GM23338 (cell line): ENCODE measurements around the gene ILKAP. TPM values are rescaled to one million over a fixed set of nuclear protein-coding genes. Genes with fewer than 3 reads are reported as not detected.

Experiments
- ATAC-seq: fragments of 200-7000 bp; cut with Tn5 transposase; 3 replicates; pipeline ENCODE4 v1.9.1; 2020
- DNase-seq: peaks from one replicate; pipeline ENCODE4 v3.0.0-alpha.2; 2015; ENCODE audit warnings: low spot score
- H2AFZ ChIP-seq: fragments of 200-600 bp; sonication (generic); 2 replicates; pipeline ENCODE4 v1.8.0; 2016; ENCODE audit warnings: antibody characterized with exemption, mild to moderate bottlenecking, moderate library complexity
- H3F3A ChIP-seq: fragments of 200-600 bp; sonication (generic); replicated peaks from 2 replicates; pipeline ENCODE4 v1.8.0; 2017; ENCODE audit warnings: antibody characterized with exemption, mixed run types, low read depth
- H3K27ac ChIP-seq: fragments of 200-600 bp; sonication (generic); 2 replicates; pipeline ENCODE4 v1.6.1; 2016; ENCODE audit warnings: low read depth
- H3K27me3 ChIP-seq: fragments of 200-600 bp; sonication (generic); 2 replicates; pipeline ENCODE4 v1.8.0; 2016; ENCODE audit warnings: mild to moderate bottlenecking, mixed run types, moderate library complexity; ENCODE audit not compliant: insufficient read depth
- H3K36me3 ChIP-seq: fragments of 200-600 bp; sonication (generic); 2 replicates; pipeline ENCODE4 v1.8.0; 2016; ENCODE audit warnings: mild to moderate bottlenecking; ENCODE audit not compliant: insufficient read depth
- H3K4me1 ChIP-seq: fragments of 200-600 bp; sonication (generic); 2 replicates; pipeline ENCODE4 v1.8.0; 2016; ENCODE audit warnings: mild to moderate bottlenecking, moderate library complexity; ENCODE audit not compliant: insufficient read depth
- H3K4me2 ChIP-seq: fragments of 200-600 bp; sonication (generic); 2 replicates; pipeline ENCODE4 v1.7.1; 2017; ENCODE audit warnings: mixed run types
- H3K4me3 ChIP-seq: fragments of 200-600 bp; sonication (generic); 2 replicates; pipeline ENCODE4 v1.6.1; 2016; ENCODE audit warnings: mixed run types
- H3K79me2 ChIP-seq: fragments of 200-600 bp; sonication (generic); replicated peaks from 2 replicates; pipeline ENCODE4 v1.8.0; 2017; ENCODE audit warnings: mild to moderate bottlenecking; ENCODE audit not compliant: insufficient read depth
- H3K9me2 ChIP-seq: fragments of 200-600 bp; sonication (generic); 2 replicates; pipeline ENCODE4 v1.8.0; 2017; ENCODE audit not compliant: insufficient read depth
- H4K20me1 ChIP-seq: fragments of 200-600 bp; sonication (generic); replicated peaks from 2 replicates; pipeline ENCODE4 v1.8.0; 2017; ENCODE audit warnings: mild to moderate bottlenecking; ENCODE audit not compliant: insufficient read depth
- H3K27ac Mint-ChIP-seq: 2 replicates; pipeline ENCODE4 v1.8.0; 2020; ENCODE audit warnings: inconsistent platforms, mild to moderate bottlenecking, moderate library complexity, mixed read lengths
- H3K27me3 Mint-ChIP-seq: 3 replicates; pipeline ENCODE4 v1.8.0; 2022; ENCODE audit warnings: low read depth, mild to moderate bottlenecking, moderate library complexity, mixed read lengths, inconsistent platforms; ENCODE audit not compliant: insufficient read depth, poor library complexity
- H3K36me3 Mint-ChIP-seq: 3 replicates; pipeline ENCODE4 v1.8.0; 2021; ENCODE audit warnings: low read depth, mild to moderate bottlenecking, inconsistent platforms, moderate library complexity, mixed read lengths
- H3K4me1 Mint-ChIP-seq: 3 replicates; pipeline ENCODE4 v1.8.0; 2020; ENCODE audit warnings: mild to moderate bottlenecking, inconsistent platforms, mixed read lengths
- H3K4me3 Mint-ChIP-seq: 3 replicates; pipeline ENCODE4 v1.8.0; 2021; ENCODE audit warnings: moderate library complexity, mild to moderate bottlenecking, inconsistent platforms, mixed read lengths
- H3K9me3 Mint-ChIP-seq: 3 replicates; pipeline ENCODE4 v1.8.0; 2020; ENCODE audit warnings: moderate library complexity, mild to moderate bottlenecking, inconsistent platforms, mixed read lengths
- EZH2phosphoT487 ChIP-seq: fragments of 200-600 bp; sonication (generic); IDR thresholded peaks from one replicate; pipeline ENCODE4 v1.8.1; 2018; ENCODE audit warnings: antibody characterized with exemption; ENCODE audit not compliant: unreplicated experiment
- JUNB ChIP-seq: IDR thresholded peaks from one replicate; pipeline ENCODE4 v1.6.1; 2016; ENCODE audit warnings: antibody characterized with exemption; ENCODE audit not compliant: unreplicated experiment
- NANOG ChIP-seq: IDR thresholded peaks from 2 replicates; pipeline ENCODE4 v1.6.1; 2016; ENCODE audit warnings: antibody characterized with exemption, borderline replicate concordance
- POLR2AphosphoS5 ChIP-seq: IDR thresholded peaks from 2 replicates; pipeline ENCODE4 v1.6.1; 2016; ENCODE audit warnings: antibody characterized with exemption, low read depth
- STAT1 ChIP-seq: IDR thresholded peaks from one replicate; pipeline ENCODE4 v1.6.1; 2016; ENCODE audit warnings: antibody characterized with exemption; ENCODE audit not compliant: unreplicated experiment
- ZNF114 ChIP-seq: fragments of 250-450 bp; sonication (Bioruptor Pico); IDR thresholded peaks from 2 replicates; pipeline ENCODE4 v1.5.0; 2020; ENCODE audit warnings: mild to moderate bottlenecking, moderate library complexity
- ZNF331 ChIP-seq: fragments of 250-450 bp; sonication (Bioruptor Pico); IDR thresholded peaks from 2 replicates; pipeline ENCODE4 v1.5.0; 2020; ENCODE audit warnings: low read depth, mild to moderate bottlenecking, moderate library complexity
- polyA plus RNA-seq: library from polyadenylated mRNA; unstranded; fragments of >200 nt; fragmentation: Nextera tagmentation; extraction: Ambion mirVana; gene quantifications from 2 replicates; pipeline ENCODE4 v1.2.1, GENCODE V29; 2016
- total RNA-seq: library from RNA; depleted of rRNA; stranded (reverse); fragments of >200 nt; shearing (Covaris generic); gene quantifications from 2 replicates; pipeline ENCODE4 v1.2.3, GENCODE V29; 2014
- TF ChIP-seq, protein P1 (sequence below): fragments of 250-450 bp; sonication (Bioruptor Pico); IDR thresholded peaks from 2 replicates; pipeline ENCODE4 v1.5.0; 2020; ENCODE audit warnings: mild to moderate bottlenecking, moderate library complexity
- TF ChIP-seq, protein P2 (sequence below): IDR thresholded peaks from 2 replicates; pipeline ENCODE4 v1.6.1; 2016; ENCODE audit warnings: antibody characterized with exemption

Gene ILKAP
- total and polyA plus RNA-seq, 2 experiments from 2014 or later: 17.0 to 35.9 TPM

DNA sequence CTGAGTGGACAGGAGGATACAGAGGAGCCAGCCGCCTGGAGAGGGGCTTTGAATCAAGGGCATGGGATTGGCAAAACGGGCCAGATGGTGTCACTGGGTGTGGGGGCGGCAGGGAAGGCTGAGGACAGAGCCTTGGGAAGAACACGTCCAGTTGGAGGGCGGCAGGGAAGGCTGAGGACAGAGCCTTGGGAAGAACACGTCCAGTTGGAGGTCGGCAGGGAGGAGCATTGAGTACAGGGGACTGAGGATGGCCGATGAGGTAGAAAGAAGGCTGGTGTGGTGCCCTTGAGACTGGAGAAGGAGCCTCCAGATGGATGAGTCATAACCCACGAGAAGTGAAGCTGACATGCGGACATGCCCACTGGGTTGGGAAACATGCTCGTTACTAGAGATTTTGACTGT lies 31.8 kb upstream of the ILKAP start (continued):
- TF ChIP-seq, protein P1, sequence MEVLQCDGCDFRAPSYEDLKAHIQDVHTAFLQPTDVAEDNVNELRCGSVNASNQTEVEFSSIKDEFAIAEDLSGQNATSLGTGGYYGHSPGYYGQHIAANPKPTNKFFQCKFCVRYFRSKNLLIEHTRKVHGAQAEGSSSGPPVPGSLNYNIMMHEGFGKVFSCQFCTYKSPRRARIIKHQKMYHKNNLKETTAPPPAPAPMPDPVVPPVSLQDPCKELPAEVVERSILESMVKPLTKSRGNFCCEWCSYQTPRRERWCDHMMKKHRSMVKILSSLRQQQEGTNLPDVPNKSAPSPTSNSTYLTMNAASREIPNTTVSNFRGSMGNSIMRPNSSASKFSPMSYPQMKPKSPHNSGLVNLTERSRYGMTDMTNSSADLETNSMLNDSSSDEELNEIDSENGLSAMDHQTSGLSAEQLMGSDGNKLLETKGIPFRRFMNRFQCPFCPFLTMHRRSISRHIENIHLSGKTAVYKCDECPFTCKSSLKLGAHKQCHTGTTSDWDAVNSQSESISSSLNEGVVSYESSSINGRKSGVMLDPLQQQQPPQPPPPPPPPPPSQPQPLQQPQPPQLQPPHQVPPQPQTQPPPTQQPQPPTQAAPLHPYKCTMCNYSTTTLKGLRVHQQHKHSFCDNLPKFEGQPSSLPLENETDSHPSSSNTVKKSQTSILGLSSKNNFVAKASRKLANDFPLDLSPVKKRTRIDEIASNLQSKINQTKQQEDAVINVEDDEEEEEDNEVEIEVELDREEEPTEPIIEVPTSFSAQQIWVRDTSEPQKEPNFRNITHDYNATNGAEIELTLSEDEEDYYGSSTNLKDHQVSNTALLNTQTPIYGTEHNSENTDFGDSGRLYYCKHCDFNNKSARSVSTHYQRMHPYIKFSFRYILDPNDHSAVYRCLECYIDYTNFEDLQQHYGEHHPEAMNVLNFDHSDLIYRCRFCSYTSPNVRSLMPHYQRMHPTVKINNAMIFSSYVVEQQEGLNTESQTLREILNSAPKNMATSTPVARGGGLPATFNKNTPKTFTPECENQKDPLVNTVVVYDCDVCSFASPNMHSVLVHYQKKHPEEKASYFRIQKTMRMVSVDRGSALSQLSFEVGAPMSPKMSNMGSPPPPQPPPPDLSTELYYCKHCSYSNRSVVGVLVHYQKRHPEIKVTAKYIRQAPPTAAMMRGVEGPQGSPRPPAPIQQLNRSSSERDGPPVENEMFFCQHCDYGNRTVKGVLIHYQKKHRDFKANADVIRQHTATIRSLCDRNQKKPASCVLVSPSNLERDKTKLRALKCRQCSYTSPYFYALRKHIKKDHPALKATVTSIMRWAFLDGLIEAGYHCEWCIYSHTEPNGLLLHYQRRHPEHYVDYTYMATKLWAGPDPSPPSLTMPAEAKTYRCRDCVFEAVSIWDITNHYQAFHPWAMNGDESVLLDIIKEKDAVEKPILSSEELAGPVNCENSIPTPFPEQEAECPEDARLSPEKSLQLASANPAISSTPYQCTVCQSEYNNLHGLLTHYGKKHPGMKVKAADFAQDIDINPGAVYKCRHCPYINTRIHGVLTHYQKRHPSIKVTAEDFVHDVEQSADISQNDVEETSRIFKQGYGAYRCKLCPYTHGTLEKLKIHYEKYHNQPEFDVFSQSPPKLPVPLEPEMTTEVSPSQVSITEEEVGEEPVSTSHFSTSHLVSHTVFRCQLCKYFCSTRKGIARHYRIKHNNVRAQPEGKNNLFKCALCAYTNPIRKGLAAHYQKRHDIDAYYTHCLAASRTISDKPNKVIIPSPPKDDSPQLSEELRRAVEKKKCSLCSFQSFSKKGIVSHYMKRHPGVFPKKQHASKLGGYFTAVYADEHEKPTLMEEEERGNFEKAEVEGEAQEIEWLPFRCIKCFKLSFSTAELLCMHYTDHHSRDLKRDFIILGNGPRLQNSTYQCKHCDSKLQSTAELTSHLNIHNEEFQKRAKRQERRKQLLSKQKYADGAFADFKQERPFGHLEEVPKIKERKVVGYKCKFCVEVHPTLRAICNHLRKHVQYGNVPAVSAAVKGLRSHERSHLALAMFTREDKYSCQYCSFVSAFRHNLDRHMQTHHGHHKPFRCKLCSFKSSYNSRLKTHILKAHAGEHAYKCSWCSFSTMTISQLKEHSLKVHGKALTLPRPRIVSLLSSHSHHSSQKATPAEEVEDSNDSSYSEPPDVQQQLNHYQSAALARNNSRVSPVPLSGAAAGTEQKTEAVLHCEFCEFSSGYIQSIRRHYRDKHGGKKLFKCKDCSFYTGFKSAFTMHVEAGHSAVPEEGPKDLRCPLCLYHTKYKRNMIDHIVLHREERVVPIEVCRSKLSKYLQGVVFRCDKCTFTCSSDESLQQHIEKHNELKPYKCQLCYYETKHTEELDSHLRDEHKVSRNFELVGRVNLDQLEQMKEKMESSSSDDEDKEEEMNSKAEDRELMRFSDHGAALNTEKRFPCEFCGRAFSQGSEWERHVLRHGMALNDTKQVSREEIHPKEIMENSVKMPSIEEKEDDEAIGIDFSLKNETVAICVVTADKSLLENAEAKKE (CRISPR knock-in tag): no peak
- TF ChIP-seq EZH2phosphoT487: no peak
- TF ChIP-seq ZNF331 (CRISPR knock-in tag): no peak
- TF ChIP-seq STAT1: no peak
- no peak for TF ChIP-seq POLR2AphosphoS5

DNA sequence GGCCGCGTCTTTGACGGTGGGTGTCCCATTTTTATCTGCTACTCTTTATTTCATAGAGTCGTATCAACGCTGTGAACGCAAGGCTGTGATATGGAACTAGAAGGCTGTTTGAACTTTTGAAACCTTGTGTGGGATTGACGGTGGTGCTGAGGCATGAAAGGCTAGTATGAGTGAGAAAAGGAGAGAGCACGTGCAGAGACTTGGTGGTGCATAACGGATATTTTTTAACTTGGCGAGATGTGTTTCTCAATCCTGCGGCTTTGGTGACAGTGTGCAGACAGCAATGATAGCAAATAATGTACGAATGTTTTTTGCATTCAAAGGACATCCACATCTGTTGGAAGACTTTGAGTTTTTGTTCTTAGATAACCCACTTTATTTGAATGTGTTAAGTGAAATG lies 30.1 kb upstream of the ILKAP start:
- peaks cover 4% of the 10 kb centered on the region; the same call in 2 of the 3 replicates for H3K4me1 Mint-ChIP-seq
- H3K4me3 Mint-ChIP-seq: no peak overlapping the region; the same call in 2 of the 3 replicates
- Histone ChIP-seq H4K20me1 (peaks cover 6% of the 10 kb centered on the region; the same call in 1 of the 2 replicates), H3K27me3 (peaks cover 69% of the 10 kb centered on the region), H3K4me1 (no peaks in the 10 kb centered on the region; the same call in 1 of the 2 replicates), H3K27ac (no peak overlapping the region), H3K4me3 (no peak overlapping the region), H3F3A (no peaks in the 10 kb centered on the region), H2AFZ (no peak overlapping the region), H3K79me2 (no peaks in the 10 kb centered on the region), H3K36me3 (no peaks in the 10 kb centered on the region), H3K4me2 (no peak overlapping the region), H3K9me2 (peaks cover 3% of the 10 kb centered on the region)
- peaks cover 8% of the 10 kb centered on the region for H3K9me3 Mint-ChIP-seq
- ATAC-seq (no peak), DNase-seq (no peak)
- H3K27me3 Mint-ChIP-seq: peaks cover 63% of the 10 kb centered on the region
- peaks cover 7% of the 10 kb centered on the region for H3K36me3 Mint-ChIP-seq
- no peak overlapping the region for H3K27ac Mint-ChIP-seq
- TF ChIP-seq NANOG: no peak
- no peak for TF ChIP-seq ZNF114
- TF ChIP-seq, protein P2, sequence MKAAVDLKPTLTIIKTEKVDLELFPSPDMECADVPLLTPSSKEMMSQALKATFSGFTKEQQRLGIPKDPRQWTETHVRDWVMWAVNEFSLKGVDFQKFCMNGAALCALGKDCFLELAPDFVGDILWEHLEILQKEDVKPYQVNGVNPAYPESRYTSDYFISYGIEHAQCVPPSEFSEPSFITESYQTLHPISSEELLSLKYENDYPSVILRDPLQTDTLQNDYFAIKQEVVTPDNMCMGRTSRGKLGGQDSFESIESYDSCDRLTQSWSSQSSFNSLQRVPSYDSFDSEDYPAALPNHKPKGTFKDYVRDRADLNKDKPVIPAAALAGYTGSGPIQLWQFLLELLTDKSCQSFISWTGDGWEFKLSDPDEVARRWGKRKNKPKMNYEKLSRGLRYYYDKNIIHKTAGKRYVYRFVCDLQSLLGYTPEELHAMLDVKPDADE: no peak
- no peak for TF ChIP-seq JUNB
- TF ChIP-seq ZNF331 (CRISPR knock-in tag): no peak
- TF ChIP-seq POLR2AphosphoS5: no peak
- TF ChIP-seq STAT1: no peak
- TF ChIP-seq EZH2phosphoT487: no peak
- TF ChIP-seq, protein P1 (CRISPR knock-in tag): no peak
